NOMO-1 (cell line): ENCODE measurements around the gene TMEM234.
A peak's percentile ranks its signal among the peaks of the same experiment; 100 is the strongest.

Experiments used
- DNase-seq, 2 experiments: peaks; one replicate each; lab custom pipeline; 2025; ENCODE audit not compliant: unreplicated experiment in 2 of 2; lab: John Stamatoyannopoulos, UW

The TMEM234 gene

DNA sequence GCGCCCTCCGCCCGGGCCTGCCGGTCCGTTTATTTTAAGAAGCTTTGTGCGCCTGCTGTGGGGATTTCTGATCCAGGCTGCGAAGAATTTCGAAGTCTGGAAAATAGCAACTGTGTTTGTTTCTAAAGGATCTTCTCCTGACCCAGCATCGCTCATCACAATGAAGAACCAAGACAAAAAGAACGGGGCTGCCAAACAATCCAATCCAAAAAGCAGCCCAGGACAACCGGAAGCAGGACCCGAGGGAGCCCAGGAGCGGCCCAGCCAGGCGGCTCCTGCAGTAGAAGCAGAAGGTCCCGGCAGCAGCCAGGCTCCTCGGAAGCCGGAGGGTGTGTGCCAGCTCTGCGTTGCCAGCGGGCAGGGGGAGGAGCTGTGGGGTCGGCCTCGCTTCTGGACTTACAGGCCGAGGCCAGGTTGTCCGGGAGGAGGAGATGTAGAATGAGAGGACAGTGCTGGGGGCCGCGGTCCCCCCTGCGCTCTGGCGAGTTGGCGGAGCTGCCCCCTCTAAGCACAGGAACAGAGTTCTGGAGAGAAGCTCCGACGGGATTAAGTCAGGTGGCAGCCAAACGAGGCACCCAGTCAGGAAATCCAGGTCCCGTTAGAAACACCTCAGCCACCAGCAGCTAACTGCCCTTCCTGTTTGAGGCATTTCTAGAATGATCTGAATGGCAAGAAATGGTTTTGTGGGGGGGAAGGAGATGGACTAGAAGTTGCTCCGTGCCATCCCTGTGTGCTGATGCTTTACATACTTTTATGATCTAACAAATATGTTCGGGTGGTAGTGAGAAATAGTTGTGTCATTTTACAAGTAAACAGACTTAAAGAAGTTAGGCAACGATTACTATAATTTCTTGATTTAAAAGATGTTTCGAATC is 41.7 kb downstream of the TMEM234 start:
- DNase-seq, result peak in 1 of 2 experiments; percentile 30

DNA sequence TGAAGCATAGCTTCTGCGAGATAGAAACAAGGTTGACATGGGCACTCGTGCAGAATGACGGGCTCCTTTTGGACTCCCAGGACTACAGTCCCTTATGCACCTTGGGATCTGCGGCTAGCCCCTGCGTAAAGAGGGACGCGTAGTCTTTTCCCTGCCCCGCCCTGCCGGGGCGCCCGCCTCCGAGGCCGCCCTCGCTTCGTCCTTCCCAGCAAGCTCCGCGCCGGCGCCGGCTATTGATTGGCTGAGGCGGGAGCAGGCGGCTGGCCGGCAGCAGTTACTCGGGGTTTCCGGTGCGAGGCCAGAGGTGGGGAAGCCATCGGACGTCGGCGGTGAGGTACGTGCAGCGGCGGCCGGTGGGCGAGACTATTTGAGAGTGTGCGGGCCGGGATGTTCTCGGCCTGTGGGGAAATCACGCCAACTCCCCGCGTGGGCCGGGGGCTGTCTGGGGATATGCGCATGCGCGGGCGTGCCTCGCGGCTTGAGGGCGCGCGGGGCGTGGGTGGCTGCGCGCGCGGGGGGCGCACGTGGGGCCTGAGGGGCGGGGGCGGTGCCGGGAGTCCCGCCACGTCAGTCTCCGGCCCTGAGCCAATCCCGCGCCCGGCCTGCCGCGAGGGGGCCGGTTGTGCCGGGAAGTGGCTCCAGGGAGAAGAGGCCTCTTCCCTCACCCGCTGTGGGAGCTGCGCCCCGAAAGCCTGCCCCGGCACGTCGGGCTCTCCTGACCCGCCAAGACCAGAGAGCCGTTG is 42.5 kb downstream of the TMEM234 start, which contains the start of gene TXLNA:
TXLNA (plus strand) TSS at position 233 of the 743 bp plus-strand sequence. CDS start 671 bp downstream, outside the sequence.
- DNase-seq, result peak; percentile 87 to 95

DNA sequence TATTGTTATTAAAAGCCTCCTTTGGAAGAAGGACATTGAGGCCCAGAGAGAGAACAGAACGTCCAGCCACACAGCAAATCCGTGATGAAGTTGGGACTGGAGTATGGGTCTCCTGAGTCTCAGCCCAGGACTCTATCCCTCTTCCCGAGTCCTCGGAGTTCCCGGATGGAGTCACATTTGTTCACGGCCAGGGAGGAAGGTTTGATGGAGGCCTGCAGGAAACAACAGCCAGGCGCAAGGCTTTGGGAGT is 43.0 kb downstream of the TMEM234 start:
- DNase-seq, result no peak

GRCh38 chr1:32178380-32179192 is 43.6 kb downstream of the TMEM234 start:
- peak; percentile 88 to 90 for DNase-seq

DNA sequence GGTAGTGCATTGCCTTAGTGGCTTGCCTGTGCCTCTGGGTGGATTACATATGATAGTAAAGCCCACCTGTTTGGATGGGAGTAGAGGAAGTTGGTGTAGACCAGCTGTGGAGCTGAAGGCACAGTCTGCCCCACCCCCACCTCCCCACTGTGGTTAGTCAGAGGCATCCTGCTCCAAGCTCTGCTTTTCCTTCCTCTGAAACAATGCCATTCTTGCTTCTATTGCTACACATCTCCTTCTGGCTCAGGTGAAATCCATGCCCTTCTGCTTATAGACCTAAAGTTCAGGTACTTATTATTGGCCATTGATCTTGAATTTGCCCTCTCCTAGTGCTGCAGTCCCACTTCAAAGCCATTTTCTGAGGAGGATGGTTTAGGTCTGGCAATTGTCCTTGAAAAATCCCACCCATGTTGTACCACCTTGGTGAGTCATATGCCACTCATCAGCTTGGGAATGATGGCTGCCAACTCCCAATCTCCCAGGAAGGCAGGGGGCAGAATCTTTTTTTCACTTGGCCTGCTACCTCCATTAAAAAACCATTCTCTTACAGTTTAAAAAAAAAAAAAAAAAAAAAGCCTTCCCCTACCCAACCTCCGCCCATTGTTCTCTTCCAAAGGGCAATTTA is 49.4 kb downstream of the TMEM234 start:
- DNase-seq, result no peak

DNA sequence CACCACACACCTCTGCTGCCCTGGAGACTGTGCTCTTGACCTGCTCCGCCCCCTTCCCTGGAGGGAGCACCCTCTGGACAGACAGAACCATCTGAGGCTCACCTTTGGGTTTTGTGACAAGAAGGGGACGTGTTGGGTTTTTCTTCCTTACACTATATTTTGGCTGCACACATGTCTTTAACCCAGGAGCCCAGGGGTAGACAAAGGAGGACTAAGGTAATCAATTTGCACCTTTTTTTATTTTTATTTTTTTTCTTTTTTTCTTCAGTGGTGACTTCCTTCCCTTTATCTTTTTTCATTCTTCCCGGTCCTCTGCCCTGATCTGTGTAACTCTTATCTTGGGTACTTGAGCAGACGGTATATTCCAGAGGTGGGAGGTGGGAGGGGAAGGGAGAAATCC is 51.2 kb downstream of the TMEM234 start:
- no peak for DNase-seq
